CD4-positive, CD25-positive, alpha-beta regulatory T cell (primary cell): ENCODE results near the gene MGAT4B. TPM values are rescaled to one million over a fixed set of nuclear protein-coding genes. Genes with fewer than 3 reads are reported as not detected.

ENCODE experiments used
- ATAC-seq, 2 donors: fragments of 150-1000 bp; cut with Tn5 transposase; one replicate each; pipeline ENCODE4 v1.10.0; 2021; ENCODE audit warnings: low read depth in 2 of 2, moderate number of reproducible peaks in 2 of 2, moderate library complexity in 1 of 2
- DNase-seq, 3 donors: peaks; one replicate each; pipeline versions ENCODE4 v3.0.0 to v3.0.0-alpha.2; 2012 to 2022; ENCODE audit warnings: mixed read lengths in 1 of 3
- H3K27ac ChIP-seq: one replicate; pipeline ENCODE4 v1.7.0; 2013; ENCODE audit warnings: mild to moderate bottlenecking, low read length; ENCODE audit not compliant: insufficient read depth, poor library complexity, severe bottlenecking
- H3K27me3 ChIP-seq: one replicate; pipeline ENCODE4 v1.7.0; 2013; ENCODE audit warnings: low read length; ENCODE audit not compliant: control insufficient read depth, insufficient read depth
- H3K36me3 ChIP-seq: one replicate; pipeline ENCODE4 v1.7.0; 2013; ENCODE audit warnings: mild to moderate bottlenecking, low read length, moderate library complexity; ENCODE audit not compliant: control insufficient read depth, insufficient read depth
- H3K4me1 ChIP-seq: 2 replicates; pipeline ENCODE4 v1.7.0; 2013; ENCODE audit warnings: mild to moderate bottlenecking, low read length; ENCODE audit not compliant: insufficient read depth, control insufficient read depth, poor library complexity, severe bottlenecking
- H3K4me3 ChIP-seq: one replicate; pipeline ENCODE4 v1.7.0; 2013; ENCODE audit warnings: low read depth, mild to moderate bottlenecking, low read length, moderate library complexity
- H3K9me3 ChIP-seq, 2 experiments: 1 replicate in 1 of 2; 2 replicates in 1 of 2; pipeline ENCODE4 v1.7.0; 2013; ENCODE audit warnings: low read length in 2 of 2, mild to moderate bottlenecking in 1 of 2, moderate library complexity in 1 of 2; ENCODE audit not compliant: control insufficient read depth in 2 of 2
- H3K27ac Mint-ChIP-seq, 3 donors: one replicate each; pipeline ENCODE4 v1.8.0; 2020 to 2022; ENCODE audit warnings: mild to moderate bottlenecking in 3 of 3, mixed read lengths in 3 of 3, moderate library complexity in 2 of 3
- H3K27me3 Mint-ChIP-seq: one replicate; pipeline ENCODE4 v1.8.0; 2022; ENCODE audit warnings: mild to moderate bottlenecking, mixed read lengths
- H3K36me3 Mint-ChIP-seq: one replicate; pipeline ENCODE4 v1.8.0; 2020; ENCODE audit warnings: mixed read lengths
- H3K4me1 Mint-ChIP-seq, 4 donors: one replicate each; pipeline ENCODE4 v1.8.0; 2020 to 2022; ENCODE audit warnings: mixed read lengths in 4 of 4, mild to moderate bottlenecking in 1 of 4
- H3K4me3 Mint-ChIP-seq, 4 donors: one replicate each; pipeline ENCODE4 v1.8.0; 2020 to 2022; ENCODE audit warnings: mild to moderate bottlenecking in 4 of 4, mixed read lengths in 4 of 4, moderate library complexity in 3 of 4
- H3K9me3 Mint-ChIP-seq, 7 donors: one replicate each; pipeline ENCODE4 v1.8.0; 2020 to 2022; ENCODE audit warnings: mixed read lengths in 7 of 7, mild to moderate bottlenecking in 3 of 7, moderate library complexity in 2 of 7
- polyA plus RNA-seq, 4 donors: library from polyadenylated mRNA; unstranded; fragments of 300-500 nt; fragmentation: Illumina TruSeq; gene quantifications; one replicate each; pipeline ENCODE4 v1.2.3, GENCODE V29; 2021
- total RNA-seq: library from RNA; stranded (reverse); gene quantifications from one replicate; pipeline ENCODE4 v1.2.3, GENCODE V29; 2022

MGAT4B gene
- total and polyA plus RNA-seq, 5 donors from 2014 or later = 11.9 to 134 (median 15.4) TPM

GRCh38 chr5:179777909-179778308, 28.8 kb downstream of the MGAT4B start:
- no peaks in the 10 kb centered on the region for H3K9me3 Mint-ChIP-seq
- Histone ChIP-seq H3K9me3 (no peaks in the 10 kb centered on the region), H3K36me3 (peaks cover 62% of the 10 kb centered on the region), H3K27ac (no peak overlapping the region), H3K27me3 (no peaks in the 10 kb centered on the region), H3K4me3 (no peak overlapping the region), H3K4me1 (no peaks in the 10 kb centered on the region)
- no peaks in the 10 kb centered on the region for H3K27me3 Mint-ChIP-seq
- ATAC-seq = no peak
- H3K4me3 Mint-ChIP-seq = no peak overlapping the region
- DNase-seq = no peak
- peaks cover 38% of the 10 kb centered on the region for H3K36me3 Mint-ChIP-seq
- H3K4me1 Mint-ChIP-seq = peaks cover 0 to 4% (median 0%) of the 10 kb centered on the region in 4 donors
- H3K27ac Mint-ChIP-seq = peak overlapping the region in 1 of 3 donors; percentile 8

- Mint-ChIP-seq H3K27me3 (no peaks in the 10 kb centered on the region), H3K27ac (no peak overlapping the region), H3K4me1 (peaks cover 0 to 4% (median 0%) of the 10 kb centered on the region in 4 donors), H3K9me3 (no peaks in the 10 kb centered on the region), H3K4me3 (no peak overlapping the region), H3K36me3 (peaks cover 39% of the 10 kb centered on the region)
- no peaks in the 10 kb centered on the region for H3K27me3 ChIP-seq
- H3K4me1 ChIP-seq = no peaks in the 10 kb centered on the region
- no peak for ATAC-seq
- H3K36me3 ChIP-seq = peaks cover 66% of the 10 kb centered on the region
- no peak for DNase-seq
- H3K9me3 ChIP-seq = no peaks in the 10 kb centered on the region
- no peak overlapping the region for H3K27ac ChIP-seq
- H3K4me3 ChIP-seq = no peak overlapping the region
Observed at GRCh38 chr5:179777456-179777855, 29.2 kb downstream of the MGAT4B start.

- peaks cover 45% of the 10 kb centered on the region for H3K36me3 Mint-ChIP-seq
- no peak for DNase-seq
- H3K4me1 ChIP-seq = no peaks in the 10 kb centered on the region
- H3K27ac Mint-ChIP-seq = no peak overlapping the region
- H3K27me3 Mint-ChIP-seq = no peaks in the 10 kb centered on the region
- no peaks in the 10 kb centered on the region for H3K27me3 ChIP-seq
- no peak overlapping the region for H3K4me3 Mint-ChIP-seq
- H3K9me3 ChIP-seq = no peaks in the 10 kb centered on the region
- peaks cover 74% of the 10 kb centered on the region for H3K36me3 ChIP-seq
- no peaks in the 10 kb centered on the region for H3K9me3 Mint-ChIP-seq
- H3K27ac ChIP-seq = no peak overlapping the region
- no peak overlapping the region for H3K4me3 ChIP-seq
- peaks cover 0 to 2% (median 0%) of the 10 kb centered on the region in 4 donors for H3K4me1 Mint-ChIP-seq
- no peak for ATAC-seq
Observed at GRCh38 chr5:179776411-179776938, 30.2 kb downstream of the MGAT4B start.

GRCh38 chr5:179774442-179774841, 32.2 kb downstream of the MGAT4B start:
- Mint-ChIP-seq H3K36me3 (peaks cover 49% of the 10 kb centered on the region), H3K9me3 (no peaks in the 10 kb centered on the region), H3K4me3 (no peak overlapping the region), H3K27ac (no peak overlapping the region), H3K4me1 (no peaks in the 10 kb centered on the region), H3K27me3 (no peaks in the 10 kb centered on the region)
- Histone ChIP-seq H3K27ac (no peak overlapping the region), H3K36me3 (peaks cover 83% of the 10 kb centered on the region), H3K4me1 (no peaks in the 10 kb centered on the region), H3K4me3 (no peak overlapping the region), H3K27me3 (no peaks in the 10 kb centered on the region), H3K9me3 (no peaks in the 10 kb centered on the region)
- DNase-seq = no peak
- ATAC-seq = no peak

- H3K9me3 Mint-ChIP-seq = no peaks in the 10 kb centered on the region
Observed at GRCh38 chr5:179773686-179774040, 33.0 kb downstream of the MGAT4B start.

GRCh38 chr5:179772351-179772750, 34.3 kb downstream of the MGAT4B start:
- no peak overlapping the region for H3K4me3 ChIP-seq
- ATAC-seq = no peak
- no peaks in the 10 kb centered on the region for H3K27me3 ChIP-seq
- Mint-ChIP-seq H3K27me3 (no peaks in the 10 kb centered on the region), H3K9me3 (no peaks in the 10 kb centered on the region), H3K4me3 (no peak overlapping the region), H3K4me1 (peaks cover 0 to 6% (median 3%) of the 10 kb centered on the region in 4 donors), H3K27ac (no peak overlapping the region), H3K36me3 (peaks cover 60% of the 10 kb centered on the region)
- DNase-seq = no peak
- no peaks in the 10 kb centered on the region for H3K9me3 ChIP-seq
- H3K4me1 ChIP-seq = no peaks in the 10 kb centered on the region
- H3K36me3 ChIP-seq = peaks cover 86% of the 10 kb centered on the region
- no peak overlapping the region for H3K27ac ChIP-seq

More at GRCh38 chr5:179773686-179774040, 33.0 kb downstream of the MGAT4B start:
- no peak overlapping the region for H3K4me3 Mint-ChIP-seq
- peaks cover 56% of the 10 kb centered on the region for H3K36me3 Mint-ChIP-seq
- H3K36me3 ChIP-seq = peaks cover 88% of the 10 kb centered on the region
- DNase-seq (no peak), ATAC-seq (no peak)
- H3K27me3 Mint-ChIP-seq = no peaks in the 10 kb centered on the region
- H3K27ac ChIP-seq = no peak overlapping the region
- H3K4me1 Mint-ChIP-seq = no peaks in the 10 kb centered on the region
- H3K9me3 ChIP-seq = no peaks in the 10 kb centered on the region
- no peaks in the 10 kb centered on the region for H3K4me1 ChIP-seq
- no peak overlapping the region for H3K4me3 ChIP-seq
- no peak overlapping the region for H3K27ac Mint-ChIP-seq
- H3K27me3 ChIP-seq = no peaks in the 10 kb centered on the region

- Mint-ChIP-seq H3K27me3 (no peaks in the 10 kb centered on the region), H3K9me3 (no peaks in the 10 kb centered on the region), H3K36me3 (peaks cover 67% of the 10 kb centered on the region), H3K4me1 (peaks cover 5 to 10% (median 8%) of the 10 kb centered on the region in 4 donors), H3K27ac (no peak overlapping the region), H3K4me3 (no peak overlapping the region)
- H3K36me3 ChIP-seq = peaks cover 92% of the 10 kb centered on the region
- no peak for DNase-seq
- no peaks in the 10 kb centered on the region for H3K9me3 ChIP-seq
- H3K4me1 ChIP-seq = no peaks in the 10 kb centered on the region
- no peak for ATAC-seq
- no peak overlapping the region for H3K4me3 ChIP-seq
- no peak overlapping the region for H3K27ac ChIP-seq
- no peaks in the 10 kb centered on the region for H3K27me3 ChIP-seq
Observed at GRCh38 chr5:179771311-179771895, 35.3 kb downstream of the MGAT4B start.

- Histone ChIP-seq H3K4me3 (no peak overlapping the region), H3K9me3 (no peaks in the 10 kb centered on the region), H3K27ac (no peak overlapping the region), H3K36me3 (peaks cover 92% of the 10 kb centered on the region), H3K27me3 (no peaks in the 10 kb centered on the region), H3K4me1 (no peaks in the 10 kb centered on the region)
- H3K27ac Mint-ChIP-seq = no peak overlapping the region
- no peaks in the 10 kb centered on the region for H3K27me3 Mint-ChIP-seq
- DNase-seq = no peak
- H3K9me3 Mint-ChIP-seq = no peaks in the 10 kb centered on the region
- ATAC-seq = no peak
- peaks cover 5 to 19% (median 12%) of the 10 kb centered on the region in 4 donors for H3K4me1 Mint-ChIP-seq
- H3K4me3 Mint-ChIP-seq = no peak overlapping the region
- peaks cover 60% of the 10 kb centered on the region for H3K36me3 Mint-ChIP-seq
Observed at GRCh38 chr5:179769796-179770195, 36.9 kb downstream of the MGAT4B start.
